ENCODE data around the gene ASIC4. TPM values are rescaled to one million over a fixed set of nuclear protein-coding genes. Genes with fewer than 3 reads are reported as not detected.

ASIC4 gene
- total RNA-seq, 6 experiments from 2014 or later, result 0.05 to 0.19 (median 0.07) TPM; not detected in 3

DNA sequence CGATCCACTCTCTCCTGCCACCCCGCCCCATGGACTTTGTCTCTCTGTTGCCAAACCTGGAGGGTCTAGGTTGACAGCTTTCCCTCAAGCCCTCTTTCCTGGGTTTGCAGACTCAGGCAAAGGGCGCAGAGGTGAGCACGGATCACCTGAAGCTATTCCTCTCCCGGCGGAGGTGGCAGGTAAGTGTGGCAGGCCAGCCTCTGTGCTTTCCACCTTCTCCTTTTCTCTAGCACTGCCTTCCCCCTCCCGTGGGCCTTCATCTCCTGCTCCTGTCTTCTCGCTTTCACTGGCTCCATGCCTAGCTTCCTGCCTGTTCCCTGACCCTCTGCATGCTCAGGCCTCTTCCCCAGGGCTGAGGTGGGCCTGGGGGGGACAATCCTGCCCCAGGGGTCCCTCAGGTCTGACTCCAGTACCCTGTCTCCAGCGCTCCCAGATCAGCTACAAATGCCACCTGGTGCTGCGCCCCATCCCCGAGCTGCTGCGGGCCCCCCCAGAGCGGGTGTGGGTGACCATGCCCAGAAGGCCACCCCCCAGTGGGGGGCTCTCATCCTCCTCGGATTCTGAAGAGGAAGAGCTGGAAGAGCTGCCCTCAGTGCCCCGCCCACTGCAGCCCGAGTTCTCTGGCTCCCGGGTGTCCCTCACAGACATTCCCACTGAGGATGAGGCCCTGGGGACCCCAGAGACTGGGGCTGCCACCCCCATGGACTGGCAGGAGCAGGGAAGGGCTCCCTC, 31.4 kb upstream of the ASIC4 start:
- TF ChIP-seq, protein P1, sequence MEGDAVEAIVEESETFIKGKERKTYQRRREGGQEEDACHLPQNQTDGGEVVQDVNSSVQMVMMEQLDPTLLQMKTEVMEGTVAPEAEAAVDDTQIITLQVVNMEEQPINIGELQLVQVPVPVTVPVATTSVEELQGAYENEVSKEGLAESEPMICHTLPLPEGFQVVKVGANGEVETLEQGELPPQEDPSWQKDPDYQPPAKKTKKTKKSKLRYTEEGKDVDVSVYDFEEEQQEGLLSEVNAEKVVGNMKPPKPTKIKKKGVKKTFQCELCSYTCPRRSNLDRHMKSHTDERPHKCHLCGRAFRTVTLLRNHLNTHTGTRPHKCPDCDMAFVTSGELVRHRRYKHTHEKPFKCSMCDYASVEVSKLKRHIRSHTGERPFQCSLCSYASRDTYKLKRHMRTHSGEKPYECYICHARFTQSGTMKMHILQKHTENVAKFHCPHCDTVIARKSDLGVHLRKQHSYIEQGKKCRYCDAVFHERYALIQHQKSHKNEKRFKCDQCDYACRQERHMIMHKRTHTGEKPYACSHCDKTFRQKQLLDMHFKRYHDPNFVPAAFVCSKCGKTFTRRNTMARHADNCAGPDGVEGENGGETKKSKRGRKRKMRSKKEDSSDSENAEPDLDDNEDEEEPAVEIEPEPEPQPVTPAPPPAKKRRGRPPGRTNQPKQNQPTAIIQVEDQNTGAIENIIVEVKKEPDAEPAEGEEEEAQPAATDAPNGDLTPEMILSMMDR (IDR thresholded peaks at IDR 0.05), result no peak
- H3K27ac Mint-ChIP-seq, result no peak overlapping the region
- H3K27me3 Mint-ChIP-seq (ENCODE audit: insufficient read depth), result peaks cover 6% of the 10 kb centered on the region
- peaks cover 6% of the 10 kb centered on the region; the same call in 1 of the 2 replicates for H3K36me3 Mint-ChIP-seq (ENCODE audit: low read depth)
- no peak for DNase-seq
- H3K4me1 Mint-ChIP-seq (ENCODE audit: low read depth), result no peaks in the 10 kb centered on the region
- no peaks in the 10 kb centered on the region for H3K9me3 Mint-ChIP-seq
- H3K4me3 Mint-ChIP-seq, result no peak overlapping the region

- Mint-ChIP-seq H3K9me3 (no peaks in the 10 kb centered on the region), H3K4me3 (no peak overlapping the region), H3K27me3 (ENCODE audit: insufficient read depth) (peaks cover 6% of the 10 kb centered on the region), H3K27ac (no peak overlapping the region), H3K4me1 (ENCODE audit: low read depth) (no peaks in the 10 kb centered on the region), H3K36me3 (ENCODE audit: low read depth) (peaks cover 6% of the 10 kb centered on the region; the same call in 1 of the 2 replicates)
- TF ChIP-seq, protein P1 (IDR thresholded peaks at IDR 0.05), result no peak
- DNase-seq, result no peak
Observed at GRCh38 chr2:219483451-219484342, 30.6 kb upstream of the ASIC4 start.

DNA sequence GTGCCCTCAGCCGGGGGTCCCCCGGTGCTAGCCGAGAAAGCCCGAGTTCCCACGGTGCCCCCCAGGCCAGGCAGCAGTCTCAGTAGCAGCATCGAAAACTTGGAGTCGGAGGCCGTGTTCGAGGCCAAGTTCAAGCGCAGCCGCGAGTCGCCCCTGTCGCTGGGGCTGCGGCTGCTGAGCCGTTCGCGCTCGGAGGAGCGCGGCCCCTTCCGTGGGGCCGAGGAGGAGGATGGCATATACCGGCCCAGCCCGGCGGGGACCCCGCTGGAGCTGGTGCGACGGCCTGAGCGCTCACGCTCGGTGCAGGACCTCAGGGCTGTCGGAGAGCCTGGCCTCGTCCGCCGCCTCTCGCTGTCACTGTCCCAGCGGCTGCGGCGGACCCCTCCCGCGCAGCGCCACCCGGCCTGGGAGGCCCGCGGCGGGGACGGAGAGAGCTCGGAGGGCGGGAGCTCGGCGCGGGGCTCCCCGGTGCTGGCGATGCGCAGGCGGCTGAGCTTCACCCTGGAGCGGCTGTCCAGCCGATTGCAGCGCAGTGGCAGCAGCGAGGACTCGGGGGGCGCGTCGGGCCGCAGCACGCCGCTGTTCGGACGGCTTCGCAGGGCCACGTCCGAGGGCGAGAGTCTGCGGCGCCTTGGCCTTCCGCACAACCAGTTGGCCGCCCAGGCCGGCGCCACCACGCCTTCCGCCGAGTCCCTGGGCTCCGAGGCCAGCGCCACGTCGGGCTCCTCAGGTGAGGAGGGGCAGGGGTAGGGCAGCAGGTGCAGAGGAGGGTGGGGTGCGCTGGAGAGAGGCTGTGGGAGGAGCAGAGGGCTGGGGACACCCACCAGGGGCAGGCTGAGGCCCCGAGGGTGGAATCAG, 29.7 kb upstream of the ASIC4 start:
- Mint-ChIP-seq H3K9me3 (no peaks in the 10 kb centered on the region), H3K4me1 (ENCODE audit: low read depth) (no peaks in the 10 kb centered on the region), H3K36me3 (ENCODE audit: low read depth) (peaks cover 6% of the 10 kb centered on the region; the same call in 1 of the 2 replicates), H3K27me3 (ENCODE audit: insufficient read depth) (peaks cover 8% of the 10 kb centered on the region), H3K4me3 (no peak overlapping the region), H3K27ac (no peak overlapping the region)
- TF ChIP-seq, protein P1 (IDR thresholded peaks at IDR 0.05), result no peak
- DNase-seq, result no peak

- Mint-ChIP-seq H3K9me3 (no peaks in the 10 kb centered on the region), H3K27me3 (ENCODE audit: insufficient read depth) (peaks cover 8% of the 10 kb centered on the region), H3K4me3 (no peak overlapping the region), H3K27ac (no peak overlapping the region), H3K36me3 (ENCODE audit: low read depth) (peaks cover 6% of the 10 kb centered on the region; the same call in 1 of the 2 replicates), H3K4me1 (ENCODE audit: low read depth) (no peaks in the 10 kb centered on the region)
- no peak for DNase-seq
- TF ChIP-seq, protein P1 (IDR thresholded peaks at IDR 0.05), result no peak
Observed at GRCh38 chr2:219485201-219485580, 29.1 kb upstream of the ASIC4 start.

GRCh38 chr2:219486380-219486959, 27.8 kb upstream of the ASIC4 start:
- peaks cover 2% of the 10 kb centered on the region; the same call in 1 of the 2 replicates for H3K36me3 Mint-ChIP-seq (ENCODE audit: low read depth)
- peaks cover 4% of the 10 kb centered on the region for H3K27me3 Mint-ChIP-seq (ENCODE audit: insufficient read depth)
- H3K4me1 Mint-ChIP-seq (ENCODE audit: low read depth), result no peaks in the 10 kb centered on the region
- TF ChIP-seq, protein P1 (IDR thresholded peaks at IDR 0.05), result no peak
- DNase-seq, result no peak
- H3K4me3 Mint-ChIP-seq, result no peak overlapping the region
- H3K27ac Mint-ChIP-seq, result no peak overlapping the region
- H3K9me3 Mint-ChIP-seq, result no peaks in the 10 kb centered on the region

Measured in HFFc6 (cell line).